ENCODE results near the gene PDIK1L.
"Not testable (repeated sequence)": the region's sequence is repeated elsewhere in the genome, so short reads cannot be mapped to it uniquely, and the experiment has no call there.

Gene PDIK1L

DNA sequence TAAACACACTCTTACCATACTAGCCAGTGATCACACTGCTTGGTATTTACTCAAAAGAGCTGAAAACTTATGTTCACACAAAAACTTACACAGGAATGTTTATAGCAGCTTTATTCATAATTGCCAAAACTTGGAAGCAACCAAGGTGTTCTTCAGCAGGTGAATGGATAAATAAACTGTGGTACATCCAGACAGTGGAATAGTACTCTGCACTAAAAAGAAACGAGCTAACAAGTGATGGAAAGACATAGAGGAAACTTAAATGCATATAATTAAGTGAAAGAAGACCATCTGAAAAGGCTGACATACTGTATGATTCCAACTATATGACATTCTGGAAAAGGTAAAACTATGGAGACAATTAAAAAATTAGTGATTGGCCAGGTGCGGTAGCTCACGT, 20.7 kb upstream of the PDIK1L start:
- DNase-seq (ENCODE audit: low read depth in 3 of 3): no peak

DNA sequence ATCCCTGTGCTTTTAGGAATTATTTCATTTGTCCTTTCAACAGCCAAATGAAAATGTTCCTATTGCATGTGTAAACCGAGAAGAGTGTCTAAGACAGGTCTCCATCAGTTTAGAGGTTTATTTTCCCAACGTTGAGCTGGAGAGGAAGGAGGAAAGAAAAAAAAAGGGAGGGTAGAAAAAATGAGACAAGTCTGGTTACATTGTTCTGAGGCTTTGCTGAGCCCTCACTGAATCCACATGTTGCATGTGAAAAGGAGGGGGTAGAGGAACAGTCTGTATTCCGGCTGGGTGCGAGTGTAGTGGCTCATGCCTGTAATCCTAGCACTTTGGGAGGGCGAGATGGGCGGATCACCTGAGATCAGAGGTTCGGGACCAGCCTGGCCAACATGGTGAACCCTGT, 19.2 kb upstream of the PDIK1L start:
- DNase-seq (ENCODE audit: low read depth in 3 of 3): no peak

GRCh38 chr1:26093569-26093968, 18.1 kb upstream of the PDIK1L start:
- not testable (repeated sequence) for DNase-seq (ENCODE audit: low read depth in 3 of 3)

DNA sequence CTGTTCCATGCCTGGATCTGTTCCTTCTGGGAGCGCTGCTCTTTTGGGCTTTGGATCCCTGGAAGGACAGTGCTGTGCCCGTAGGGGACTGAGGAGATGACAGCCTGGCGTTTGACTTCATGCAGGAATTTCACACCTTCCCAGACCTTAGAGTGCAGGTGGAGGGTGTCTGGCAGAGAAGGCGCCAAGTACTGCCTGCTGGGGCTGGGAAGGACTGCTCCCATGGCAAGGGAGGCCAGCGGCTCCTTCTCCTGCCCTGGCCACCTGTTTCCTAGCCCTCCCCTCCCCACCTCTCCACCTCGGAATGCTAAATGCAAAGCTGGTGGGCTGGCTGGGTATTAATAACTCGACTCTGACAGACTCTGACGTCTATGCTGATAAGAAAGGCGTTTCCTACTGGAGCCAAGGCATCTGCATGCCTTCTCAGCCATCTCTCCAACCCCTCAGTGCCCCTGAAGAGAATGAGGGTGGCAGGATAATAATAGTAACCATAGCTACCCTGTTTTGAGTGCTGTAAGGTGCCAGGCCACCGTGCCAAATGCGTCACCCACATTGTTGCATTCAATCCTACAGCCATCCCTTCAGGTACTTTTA, 17.5 kb upstream of the PDIK1L start:
- no peak for DNase-seq (ENCODE audit: low read depth in 3 of 3)

- no peak for DNase-seq (ENCODE audit: low read depth in 3 of 3)
Measured at GRCh38 chr1:26094677-26095383, 16.8 kb upstream of the PDIK1L start.

DNA sequence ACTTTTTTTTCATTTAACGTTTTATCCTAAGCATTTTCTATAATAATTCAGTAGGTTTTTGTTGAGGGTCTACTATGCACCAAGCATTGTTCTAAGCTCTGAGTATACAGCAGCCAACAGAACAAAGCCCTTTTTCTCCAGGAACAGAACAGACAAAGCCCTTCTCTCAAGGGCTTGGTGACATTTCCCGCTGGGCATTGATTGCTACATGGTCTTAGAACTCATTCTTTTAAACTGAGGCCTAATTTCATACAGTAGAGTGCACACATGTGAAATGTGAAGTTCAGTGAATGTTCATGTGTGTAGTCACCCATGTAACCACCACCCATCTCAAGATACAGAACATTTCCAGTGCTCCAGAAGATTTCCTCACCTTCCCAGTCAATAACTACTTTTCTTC, 15.2 kb upstream of the PDIK1L start:
- DNase-seq (ENCODE audit: low read depth in 3 of 3): no peak

DNA sequence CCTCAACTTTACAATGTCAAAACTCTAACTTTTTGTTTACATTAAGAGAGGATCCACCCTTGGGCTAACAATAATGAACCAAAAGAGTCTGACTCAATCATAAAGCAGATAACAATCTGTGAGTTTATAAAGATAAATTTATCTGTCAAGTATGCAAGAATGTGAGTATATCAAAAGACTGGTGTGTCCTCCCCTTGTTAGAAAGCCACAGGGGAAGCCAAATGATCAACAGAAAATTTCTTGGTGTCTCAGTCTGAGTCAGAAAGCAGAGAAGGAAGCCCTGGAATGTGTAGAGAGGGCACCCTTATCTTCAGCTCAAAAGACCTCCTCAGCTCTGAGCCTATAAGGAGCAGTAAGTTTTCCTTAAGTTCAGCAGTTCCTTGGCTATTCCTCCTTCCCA, 13.9 kb upstream of the PDIK1L start:
- no peak for DNase-seq (ENCODE audit: low read depth in 3 of 3)

DNA sequence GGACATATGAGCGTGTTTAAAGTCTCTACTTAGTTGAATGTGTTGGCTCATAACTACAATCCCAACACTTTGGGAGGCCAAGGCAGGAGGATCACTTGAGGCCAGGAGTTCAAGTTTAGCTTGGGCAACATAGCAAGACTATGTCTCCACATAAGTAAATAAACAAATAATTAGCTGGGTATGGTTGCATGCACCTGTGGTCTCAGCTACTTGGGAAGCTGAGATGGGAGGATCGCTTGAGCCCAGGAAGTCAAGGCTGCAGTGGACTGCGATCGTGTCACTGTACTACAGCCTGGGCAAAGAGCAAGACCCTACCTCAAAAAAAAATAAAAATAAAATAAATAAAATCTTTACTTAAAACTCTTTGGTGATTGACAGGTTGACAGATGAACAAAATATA, 13.0 kb upstream of the PDIK1L start:
- DNase-seq (ENCODE audit: low read depth in 3 of 3): no peak

DNA sequence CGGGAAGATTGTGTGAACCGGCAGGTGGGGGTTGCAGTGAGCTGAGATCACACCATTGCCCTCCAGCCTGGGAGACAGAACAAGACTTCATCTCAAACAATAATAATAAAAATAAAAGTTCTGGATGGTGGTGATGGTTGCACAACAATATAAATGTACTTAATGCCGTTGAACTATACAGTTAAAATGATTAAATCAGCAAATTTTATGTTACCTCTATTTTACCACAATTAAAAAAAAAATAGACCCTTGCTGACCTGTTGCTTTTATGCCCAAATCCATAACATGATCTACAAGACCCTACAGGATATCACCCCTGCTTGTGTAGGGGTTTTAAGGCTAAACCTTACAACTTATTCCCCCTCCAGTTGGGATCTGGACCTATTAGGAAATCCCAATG, 11.8 kb upstream of the PDIK1L start:
- DNase-seq (ENCODE audit: low read depth in 3 of 3): no peak

- DNase-seq (ENCODE audit: low read depth in 3 of 3): not testable (repeated sequence)
Measured at GRCh38 chr1:26100204-26100603, 11.4 kb upstream of the PDIK1L start.

- no peak for DNase-seq (ENCODE audit: low read depth in 3 of 3)
Measured at GRCh38 chr1:26102119-26102518, 9.5 kb upstream of the PDIK1L start.

GRCh38 chr1:26102526-26102925, 9.1 kb upstream of the PDIK1L start:
- no peak for DNase-seq (ENCODE audit: low read depth in 3 of 3)

GRCh38 chr1:26105226-26105548, 6.4 kb upstream of the PDIK1L start:
- DNase-seq (ENCODE audit: low read depth in 3 of 3): not testable (repeated sequence)

DNA sequence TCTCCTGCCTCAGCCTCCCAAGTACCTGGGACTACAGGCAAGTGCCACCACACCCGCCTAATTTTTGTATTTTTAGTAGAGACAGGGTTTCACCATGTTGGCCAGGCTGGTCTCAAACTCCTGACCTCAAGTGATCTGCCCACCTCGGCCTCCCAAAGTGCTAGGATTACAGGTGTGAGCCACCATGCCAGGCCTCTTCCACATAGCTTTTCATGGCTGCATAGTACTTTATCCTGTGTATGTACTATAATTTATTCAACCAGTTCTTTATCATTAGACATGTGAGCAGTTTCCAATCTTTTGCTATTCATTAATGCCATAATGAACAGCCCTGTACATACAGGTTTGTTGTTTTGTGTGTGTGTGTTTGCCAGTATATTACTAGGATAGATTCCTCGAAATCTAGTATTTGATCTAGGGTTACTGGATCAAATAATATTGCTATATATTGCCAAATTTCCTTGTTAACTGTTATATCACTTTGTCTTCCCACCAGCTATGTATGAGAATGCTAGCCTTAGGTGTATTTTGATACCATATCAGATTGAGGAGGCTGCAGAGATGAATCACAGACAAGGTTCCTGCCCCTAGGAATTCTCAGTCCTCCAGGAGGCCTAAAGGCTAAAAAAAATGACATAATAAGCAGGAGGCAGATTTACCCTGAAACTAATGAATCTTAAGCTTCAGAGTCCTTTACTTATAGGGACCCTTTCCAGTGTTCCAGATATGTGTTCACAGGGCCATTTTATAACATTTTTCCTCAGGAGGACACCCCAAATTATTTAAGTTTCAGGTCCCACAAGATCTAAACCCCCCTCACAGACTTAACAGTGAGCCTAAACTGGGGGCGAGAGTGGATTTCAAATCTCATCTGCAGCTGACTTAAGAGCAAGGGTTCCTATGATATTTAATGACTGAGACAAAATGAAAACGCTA, 2.1 kb upstream of the PDIK1L start:
- DNase-seq (ENCODE audit: low read depth in 3 of 3): no peak

GRCh38 chr1:26110731-26111529, 694 bp upstream of the PDIK1L start:
- DNase-seq (ENCODE audit: low read depth in 3 of 3): peak; percentile 47 to 70 (median 48)

DNA sequence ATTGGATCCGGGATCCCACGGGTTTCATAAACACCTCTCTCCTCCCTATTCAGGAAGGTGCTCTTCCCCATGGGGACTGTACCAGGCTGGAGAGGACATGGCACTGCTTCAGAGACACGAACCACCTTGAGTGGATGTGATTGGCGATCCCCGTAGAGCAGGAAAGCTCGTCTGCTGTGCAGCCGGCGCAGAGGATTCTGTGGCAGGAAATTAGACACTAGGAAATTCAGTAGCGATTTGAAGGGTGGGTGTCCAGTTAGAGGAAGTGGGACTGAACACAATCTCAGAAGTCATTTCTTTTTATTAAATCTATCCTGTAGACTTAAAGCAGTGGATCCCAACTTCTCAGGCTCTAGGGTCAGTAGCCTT, 767 bp downstream of the PDIK1L start:
- DNase-seq (ENCODE audit: low read depth in 3 of 3): peak in 1 of 3 experiments; percentile 10

DNA sequence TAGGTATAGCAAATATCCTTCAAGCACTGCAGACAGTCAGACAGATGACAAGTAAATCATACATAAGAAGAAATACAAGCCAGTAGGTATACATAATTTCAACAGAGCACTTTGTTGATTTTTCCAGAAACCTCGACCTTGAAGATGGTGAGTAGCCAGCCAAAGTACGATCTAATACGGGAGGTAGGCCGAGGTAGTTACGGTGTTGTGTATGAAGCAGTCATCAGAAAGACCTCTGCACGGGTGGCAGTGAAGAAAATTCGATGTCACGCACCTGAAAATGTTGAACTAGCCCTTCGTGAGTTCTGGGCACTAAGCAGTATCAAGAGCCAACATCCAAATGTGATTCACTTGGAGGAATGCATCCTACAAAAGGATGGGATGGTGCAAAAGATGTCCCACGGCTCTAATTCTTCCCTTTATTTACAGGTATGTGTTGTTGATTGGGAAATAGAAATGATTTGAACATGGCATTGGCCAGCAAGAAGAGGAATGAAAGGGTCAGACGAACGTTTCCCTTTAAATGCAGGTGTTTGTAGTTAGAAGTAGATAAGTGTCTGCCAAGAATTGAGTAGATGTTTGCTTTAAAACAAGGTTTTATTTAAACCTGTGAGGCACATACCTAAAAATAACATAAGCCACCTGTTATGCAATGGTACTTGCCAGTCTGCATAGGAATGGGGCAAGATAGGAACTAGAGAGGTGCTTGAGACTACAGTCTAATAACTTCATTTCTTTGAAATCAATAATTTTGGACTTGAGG, 2.7 kb downstream of the PDIK1L start:
- DNase-seq (ENCODE audit: low read depth in 3 of 3): no peak

DNA sequence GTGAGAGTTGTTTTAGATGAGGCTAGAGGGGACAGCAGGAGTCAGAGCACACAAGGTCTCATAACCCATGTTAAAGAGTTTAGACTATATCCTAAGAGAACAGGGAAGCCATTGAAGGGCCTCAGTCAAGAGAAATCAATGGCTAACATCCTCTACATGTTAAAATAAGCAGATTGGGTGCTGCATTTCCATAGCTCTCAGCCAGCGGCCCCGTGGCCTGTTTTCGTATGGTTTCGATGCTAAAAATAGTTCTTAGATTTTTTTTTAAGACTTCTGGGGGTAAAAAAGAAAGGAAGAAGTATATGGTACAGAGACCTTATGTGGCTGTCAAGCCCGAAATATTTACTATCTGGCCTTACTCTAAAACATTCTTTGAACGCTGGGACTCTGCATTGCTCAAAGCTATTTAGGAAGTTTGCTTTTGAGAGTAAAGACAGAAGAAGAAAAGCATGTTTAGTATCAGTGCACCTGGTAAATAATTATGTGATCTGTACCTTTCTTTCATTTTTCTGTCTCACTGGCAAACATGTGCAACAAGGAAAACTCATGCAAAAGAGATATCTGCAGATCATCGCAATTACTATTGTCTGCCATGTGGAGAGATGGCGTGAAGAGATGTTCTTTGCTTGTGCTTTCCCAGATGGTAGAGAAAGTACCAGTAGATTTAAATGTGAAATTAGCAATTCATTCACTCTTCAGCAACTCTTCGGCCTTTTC, 8.4 kb downstream of the PDIK1L start:
- no peak for DNase-seq (ENCODE audit: low read depth in 3 of 3)

DNA sequence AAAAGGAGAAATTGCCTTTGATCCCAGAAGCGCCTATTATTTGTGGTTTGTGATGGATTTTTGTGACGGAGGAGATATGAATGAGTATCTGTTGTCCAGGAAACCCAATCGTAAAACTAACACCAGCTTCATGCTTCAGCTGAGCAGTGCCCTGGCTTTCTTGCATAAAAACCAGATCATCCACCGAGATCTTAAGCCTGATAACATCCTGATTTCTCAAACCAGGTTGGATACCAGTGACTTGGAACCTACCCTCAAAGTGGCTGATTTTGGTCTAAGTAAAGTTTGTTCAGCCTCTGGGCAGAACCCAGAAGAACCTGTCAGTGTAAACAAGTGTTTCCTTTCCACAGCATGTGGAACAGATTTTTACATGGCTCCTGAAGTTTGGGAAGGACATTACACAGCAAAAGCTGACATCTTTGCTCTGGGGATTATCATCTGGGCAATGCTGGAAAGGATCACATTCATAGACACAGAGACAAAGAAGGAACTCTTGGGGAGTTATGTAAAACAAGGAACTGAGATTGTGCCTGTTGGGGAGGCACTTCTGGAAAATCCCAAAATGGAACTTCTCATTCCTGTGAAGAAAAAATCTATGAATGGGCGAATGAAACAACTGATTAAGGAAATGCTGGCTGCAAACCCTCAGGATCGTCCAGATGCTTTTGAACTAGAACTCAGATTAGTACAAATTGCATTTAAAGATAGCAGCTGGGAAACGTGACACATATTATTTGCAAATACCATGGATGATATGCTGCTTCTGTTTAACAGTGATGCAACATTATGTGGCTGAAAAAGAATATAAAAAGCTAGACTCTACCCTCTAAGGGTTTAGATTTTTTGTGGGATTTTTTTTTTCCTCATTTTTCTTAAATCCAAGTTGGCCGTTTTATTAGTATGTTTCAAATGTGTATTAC, 10.5 kb downstream of the PDIK1L start:
- DNase-seq (ENCODE audit: low read depth in 3 of 3): no peak

Data from stimulated activated CD4-positive, alpha-beta T cell treated with anti-CD3 and anti-CD28 coated beads, TNF-alpha, amount 100 ng/mL, for 24 hours (primary cell).